Large intestine (tissue), 3 donors: ENCODE measurements around the gene UBQLN4. TPM values are rescaled to one million over a fixed set of nuclear protein-coding genes. Genes with fewer than 3 reads are reported as not detected.

Experiments used
- DNase-seq, 2 donors: peaks; one replicate each; pipeline versions ENCODE4 v3.0.0 to v3.0.0-alpha.2; 2013
- H3K27ac ChIP-seq: one replicate; pipeline ENCODE4 v1.5.1; 2013; ENCODE audit warnings: low read length
- H3K27me3 ChIP-seq: 2 replicates; pipeline ENCODE4 v1.6.1; 2013; ENCODE audit warnings: low read length; ENCODE audit not compliant: control insufficient read depth, insufficient read depth
- H3K36me3 ChIP-seq: 2 replicates; pipeline ENCODE4 v1.6.1; 2013; ENCODE audit warnings: low read length; ENCODE audit not compliant: control insufficient read depth, insufficient read depth
- H3K4me1 ChIP-seq: one replicate; pipeline ENCODE4 v1.6.1; 2013; ENCODE audit warnings: low read length; ENCODE audit not compliant: control insufficient read depth, insufficient read depth
- H3K4me3 ChIP-seq: one replicate; pipeline ENCODE4 v1.5.1; 2013; ENCODE audit warnings: low read length
- H3K9me3 ChIP-seq: one replicate; pipeline ENCODE4 v1.6.1; 2013; ENCODE audit warnings: mild to moderate bottlenecking, low read depth, low read length, moderate library complexity; ENCODE audit not compliant: control insufficient read depth
- WGBS: methylation state at CpG from one replicate; pipeline ENCODE4 v1.1.5; 2013; ENCODE audit warnings: low lambda C conversion rate; ENCODE audit not compliant: insufficient coverage; 5-methylcytosine and 5-hydroxymethylcytosine counted together
- polyA plus RNA-seq: library from polyadenylated mRNA; unstranded; fragments of 120-200 nt; gene quantifications from one replicate; pipeline ENCODE4 v1.2.1, GENCODE V29; 2013

UBQLN4 gene
- polyA plus RNA-seq, 1 donor: 43.9 TPM

GRCh38 chr1:156095906-156096508 lies 42.4 kb upstream of the UBQLN4 start:
- Histone ChIP-seq H3K27ac (no peak overlapping the region), H3K36me3 (peaks cover 4% of the 10 kb centered on the region)
- 100% methylated on average over 1 of the region's 3 CpGs for WGBS

GRCh38 chr1:156091610-156092009 lies 38.0 kb upstream of the UBQLN4 start:
- no peaks in the 10 kb centered on the region for H3K27me3 ChIP-seq
- no peaks in the 10 kb centered on the region for H3K9me3 ChIP-seq
- H3K4me3 ChIP-seq: no peak overlapping the region
- peaks cover 8% of the 10 kb centered on the region for H3K4me1 ChIP-seq
- peaks cover 4% of the 10 kb centered on the region for H3K36me3 ChIP-seq
- no peak overlapping the region for H3K27ac ChIP-seq
- no CpG with 5 or more reads among the region's 2 CpGs for WGBS
- DNase-seq: no peak

More at GRCh38 chr1:156095906-156096508, 42.4 kb upstream of the UBQLN4 start:
- no peak for DNase-seq
- H3K4me3 ChIP-seq: no peak overlapping the region
- H3K27me3 ChIP-seq: no peaks in the 10 kb centered on the region
- H3K4me1 ChIP-seq: peaks cover 25% of the 10 kb centered on the region
- no peaks in the 10 kb centered on the region for H3K9me3 ChIP-seq

DNA sequence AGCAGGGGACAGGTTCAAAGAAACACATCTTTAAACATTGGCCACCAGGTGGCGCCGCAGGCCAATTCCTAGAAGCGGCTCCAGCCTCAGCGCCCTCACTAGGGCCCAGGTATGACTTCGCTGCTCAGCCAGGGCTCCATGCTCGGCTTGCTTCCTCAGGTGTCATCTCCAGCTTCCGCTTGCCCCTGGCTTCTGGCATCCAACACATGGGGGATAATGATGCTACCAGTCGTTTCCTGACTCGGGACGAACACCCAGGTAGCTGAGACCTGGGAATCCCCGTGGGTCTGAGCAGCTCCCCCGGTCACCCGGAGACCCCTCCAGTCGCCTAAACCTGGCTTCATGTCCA lies 37.2 kb upstream of the UBQLN4 start:
- WGBS: no CpG with 5 or more reads among the region's 14 CpGs
- peak; percentile 77 to 84 for DNase-seq
- Histone ChIP-seq H3K9me3 (no peaks in the 10 kb centered on the region), H3K27ac (no peak overlapping the region), H3K27me3 (no peaks in the 10 kb centered on the region), H3K36me3 (peaks cover 4% of the 10 kb centered on the region), H3K4me3 (no peak overlapping the region), H3K4me1 (peaks cover 1% of the 10 kb centered on the region)

GRCh38 chr1:156090138-156090839 lies 36.7 kb upstream of the UBQLN4 start:
- WGBS: no CpG with 5 or more reads among the region's 5 CpGs
- no peak for DNase-seq
- Histone ChIP-seq H3K27ac (no peak overlapping the region), H3K27me3 (no peaks in the 10 kb centered on the region), H3K36me3 (peaks cover 4% of the 10 kb centered on the region), H3K4me1 (no peaks in the 10 kb centered on the region), H3K4me3 (no peak overlapping the region), H3K9me3 (no peaks in the 10 kb centered on the region)

DNA sequence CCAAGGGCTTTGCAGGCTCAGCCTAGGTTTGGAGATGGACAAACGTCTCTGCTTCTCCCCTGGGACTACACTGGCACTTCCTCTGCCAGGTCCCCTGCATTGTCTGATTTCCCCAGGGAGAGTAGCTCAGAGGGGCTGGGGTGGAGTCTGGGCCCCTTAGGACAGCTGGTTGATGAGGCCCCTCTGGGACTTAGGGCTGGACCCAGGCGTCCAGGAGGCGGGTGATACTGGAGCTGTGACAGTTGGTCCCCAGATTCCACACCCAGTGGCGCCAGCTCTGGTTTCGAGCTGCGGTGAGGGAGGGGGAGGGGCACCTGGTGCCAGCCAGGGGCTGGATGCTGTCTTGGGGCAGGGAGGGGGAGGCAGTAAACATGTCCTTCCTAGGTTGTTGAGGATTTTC lies 36.1 kb upstream of the UBQLN4 start:
- Histone ChIP-seq H3K4me1 (no peaks in the 10 kb centered on the region), H3K9me3 (no peaks in the 10 kb centered on the region), H3K27me3 (no peaks in the 10 kb centered on the region), H3K27ac (no peak overlapping the region), H3K36me3 (peaks cover 4% of the 10 kb centered on the region), H3K4me3 (no peak overlapping the region)
- no CpG with 5 or more reads among the region's 6 CpGs for WGBS
- no peak for DNase-seq

- Histone ChIP-seq H3K9me3 (peaks cover 3% of the 10 kb centered on the region), H3K4me1 (peaks cover 6% of the 10 kb centered on the region)
Measured at GRCh38 chr1:156086256-156086662, 32.7 kb upstream of the UBQLN4 start.

GRCh38 chr1:156083800-156084790 lies 30.5 kb upstream of the UBQLN4 start:
- H3K4me3 ChIP-seq: peak overlapping the region; percentile 94
- H3K4me1 ChIP-seq: peaks cover 8% of the 10 kb centered on the region
- H3K36me3 ChIP-seq: no peaks in the 10 kb centered on the region
- peaks cover 3% of the 10 kb centered on the region for H3K9me3 ChIP-seq
- H3K27ac ChIP-seq: no peak overlapping the region
- no peaks in the 10 kb centered on the region for H3K27me3 ChIP-seq
- no peak for DNase-seq
- WGBS: no CpG with 5 or more reads among the region's 7 CpGs

More at GRCh38 chr1:156086256-156086662, 32.7 kb upstream of the UBQLN4 start:
- Histone ChIP-seq H3K4me3 (no peak overlapping the region), H3K36me3 (no peaks in the 10 kb centered on the region), H3K27me3 (no peaks in the 10 kb centered on the region), H3K27ac (no peak overlapping the region)
- DNase-seq: no peak
- WGBS: no CpG with 5 or more reads among the region's 1 CpG

DNA sequence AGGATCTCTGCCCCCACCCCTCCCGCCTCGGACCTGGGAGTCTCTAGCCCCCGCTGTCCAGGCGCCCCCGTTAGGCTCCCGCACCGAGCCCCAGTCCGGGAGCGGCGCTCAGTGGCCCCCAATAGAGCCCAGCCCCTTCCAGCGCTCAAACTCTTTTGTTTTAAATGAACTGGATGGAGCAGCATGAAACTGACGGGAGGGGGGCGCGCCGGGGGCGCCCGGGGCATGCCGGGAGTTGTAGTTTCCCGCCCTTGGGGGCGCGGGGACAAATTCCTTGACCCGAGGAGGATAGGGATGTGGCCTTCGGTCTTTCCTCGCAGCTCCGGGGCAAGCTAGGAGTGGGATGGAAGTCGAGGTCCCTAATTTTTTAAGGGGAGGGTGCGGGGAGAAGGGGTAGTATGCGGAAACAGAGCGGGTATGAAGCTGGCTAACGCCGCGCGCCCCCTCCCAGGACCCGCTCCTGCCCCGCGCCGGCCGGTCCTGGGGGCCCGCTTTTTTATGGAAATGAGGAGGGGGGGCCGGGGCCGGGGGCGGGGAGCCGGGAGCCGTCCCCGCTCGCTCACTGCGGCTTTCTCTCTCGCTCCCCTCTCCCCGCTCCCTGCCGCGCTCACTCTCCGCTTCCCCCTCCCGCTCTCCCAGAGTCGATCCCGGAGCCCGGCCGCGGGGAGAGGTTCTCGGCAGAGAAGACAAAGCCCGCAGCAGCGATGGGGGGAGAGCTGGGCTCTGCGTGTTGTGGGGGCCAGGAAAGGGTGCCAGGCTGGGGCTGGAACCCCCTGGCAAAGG lies 28.9 kb upstream of the UBQLN4 start, which contains the start of gene MEX3A:
TSS of gene MEX3A (minus strand) at position 157 of the 783 bp plus-strand sequence. CDS start 467 bp downstream, outside the sequence.
- peak within 1 kb of the TSS; percentile 80 for H3K27ac ChIP-seq
- H3K36me3 ChIP-seq: peaks cover 1% of the 10 kb centered on the region
- H3K4me3 ChIP-seq: peak within 1 kb of the TSS; percentile 94
- H3K27me3 ChIP-seq: no peaks in the 10 kb centered on the region
- DNase-seq: peak; percentile 73 to 89
- no CpG with 5 or more reads among the region's 62 CpGs for WGBS
- H3K9me3 ChIP-seq: peaks cover 3% of the 10 kb centered on the region
- peaks cover 8% of the 10 kb centered on the region for H3K4me1 ChIP-seq

DNA sequence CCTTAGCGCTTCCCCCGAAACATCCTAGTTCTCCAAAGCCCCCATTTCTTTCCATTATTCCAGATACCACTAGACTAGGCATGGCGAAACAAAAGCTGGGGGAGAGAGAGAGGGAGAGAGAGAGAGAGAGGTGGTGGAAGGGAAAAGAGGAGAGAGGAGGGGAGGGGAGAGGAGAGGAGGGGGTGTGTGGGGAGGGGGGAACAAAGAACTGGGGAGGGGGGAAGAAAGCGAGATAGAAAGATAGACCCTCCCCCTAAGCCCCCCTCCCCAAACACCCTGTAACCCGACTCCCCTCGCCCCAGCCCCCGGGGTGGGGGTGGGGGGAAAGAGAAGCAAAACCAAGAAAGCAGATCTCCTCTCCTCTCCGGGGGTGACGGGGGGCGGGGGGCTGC lies 28.3 kb upstream of the UBQLN4 start:
- WGBS: no CpG with 5 or more reads among the region's 10 CpGs
- Histone ChIP-seq H3K4me1 (peaks cover 13% of the 10 kb centered on the region), H3K36me3 (peaks cover 7% of the 10 kb centered on the region), H3K27me3 (no peaks in the 10 kb centered on the region), H3K4me3 (peak overlapping the region; percentile 94), H3K9me3 (peaks cover 9% of the 10 kb centered on the region), H3K27ac (peak overlapping the region; percentile 80)
- no peak for DNase-seq
